ENCODE measurements around the gene RAP1GAP2. TPM values are rescaled to one million over a fixed set of nuclear protein-coding genes. Genes with fewer than 3 reads are reported as not detected.

RAP1GAP2 gene
- total RNA-seq, result 10 to 100 TPM; 26.4 to 92.4 (median 50.7) TPM
- polyA plus RNA-seq, result 10 to 100 TPM; 11.8 to 25.0 (median 17.9) TPM
- long read RNA-seq, donor 1, full-length matches to known transcripts, result 15 of 15 reads
- long read RNA-seq, donor 1, partial matches to known transcripts, result 0 of 15 reads
- long read RNA-seq, donor 1, other reads (novel, unspliced or antisense), result 0 of 15 reads
- long read RNA-seq, donor 2, full-length matches to known transcripts, result 30 of 30 reads
- long read RNA-seq, donor 2, partial matches to known transcripts, result 0 of 30 reads
- long read RNA-seq, donor 2, other reads (novel, unspliced or antisense), result 0 of 30 reads
- long read RNA-seq, donor 3, full-length matches to known transcripts, result 31 of 31 reads
- long read RNA-seq, donor 3, partial matches to known transcripts, result 0 of 31 reads
- long read RNA-seq, donor 3, other reads (novel, unspliced or antisense), result 0 of 31 reads
- long read RNA-seq, donor 4, full-length matches to known transcripts, result 2 of 2 reads
- long read RNA-seq, donor 4, partial matches to known transcripts, result 0 of 2 reads
- long read RNA-seq, donor 4, other reads (novel, unspliced or antisense), result 0 of 2 reads
- long read RNA-seq, donor 5, full-length matches to known transcripts, result 18 of 18 reads
- long read RNA-seq, donor 5, partial matches to known transcripts, result 0 of 18 reads
- long read RNA-seq, donor 5, other reads (novel, unspliced or antisense), result 0 of 18 reads
- long read RNA-seq, donor 6, full-length matches to known transcripts, result 172 of 180 reads
- long read RNA-seq, donor 6, partial matches to known transcripts, result 8 of 180 reads
- long read RNA-seq, donor 6, other reads (novel, unspliced or antisense), result 0 of 180 reads
- long read RNA-seq, donor 7, full-length matches to known transcripts, result 9 of 9 reads
- long read RNA-seq, donor 7, partial matches to known transcripts, result 0 of 9 reads
- long read RNA-seq, donor 7, other reads (novel, unspliced or antisense), result 0 of 9 reads
- long read RNA-seq, donor 8, full-length matches to known transcripts, result 39 of 39 reads
- long read RNA-seq, donor 8, partial matches to known transcripts, result 0 of 39 reads
- long read RNA-seq, donor 8, other reads (novel, unspliced or antisense), result 0 of 39 reads
- long read RNA-seq, donor 9, full-length matches to known transcripts, result 35 of 35 reads
- long read RNA-seq, donor 9, partial matches to known transcripts, result 0 of 35 reads
- long read RNA-seq, donor 9, other reads (novel, unspliced or antisense), result 0 of 35 reads
- long read RNA-seq, donor 10, full-length matches to known transcripts, result 6 of 6 reads
- long read RNA-seq, donor 10, partial matches to known transcripts, result 0 of 6 reads
- long read RNA-seq, donor 10, other reads (novel, unspliced or antisense), result 0 of 6 reads

DNA sequence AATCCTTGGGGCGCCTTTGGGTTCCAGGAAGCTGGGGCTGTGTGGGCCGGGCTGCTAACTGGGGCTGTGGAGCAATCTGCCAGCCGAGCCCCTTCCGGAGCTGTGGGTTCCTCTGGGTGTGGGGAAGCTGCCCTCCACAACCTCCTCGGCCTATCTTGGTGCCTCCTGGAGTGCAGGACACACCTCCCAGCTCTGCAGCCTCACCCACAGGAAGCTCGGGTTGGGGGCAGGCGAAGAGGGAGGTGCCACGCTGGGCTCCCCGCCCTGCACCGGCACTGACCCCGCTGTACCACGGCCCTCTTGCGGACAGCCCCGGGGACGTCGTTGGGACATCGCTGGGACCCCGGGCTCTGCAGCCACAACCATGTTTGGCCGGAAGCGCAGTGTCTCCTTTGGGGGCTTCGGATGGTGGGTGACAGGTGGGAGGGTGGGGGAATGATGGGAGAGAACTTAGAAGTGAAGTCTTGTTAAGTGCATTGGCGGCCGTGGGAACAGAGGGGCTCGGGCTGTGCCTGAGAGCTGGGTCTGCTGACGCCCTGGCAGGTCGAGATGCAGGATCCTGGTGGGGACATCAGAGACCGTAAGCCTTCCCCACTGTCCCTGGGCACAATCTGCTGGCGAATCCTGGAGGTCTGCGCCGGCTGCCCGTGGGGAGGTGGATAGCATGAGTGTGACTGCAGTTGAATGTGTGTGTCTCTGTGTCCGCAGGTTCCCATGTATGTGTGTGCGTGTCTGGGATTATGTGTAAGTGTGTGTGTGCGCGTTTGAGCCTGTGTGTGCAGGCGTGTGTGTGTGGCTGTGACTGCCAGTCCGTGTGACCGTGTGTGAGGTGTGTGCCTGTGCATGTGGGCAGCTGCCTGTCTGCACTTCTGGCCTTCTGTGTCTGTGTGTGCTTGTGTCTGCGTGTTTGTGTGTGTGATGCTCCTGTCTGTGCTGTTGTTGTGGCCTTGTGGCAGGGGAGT is at the start of gene RAP1GAP2:
Gene RAP1GAP2 (plus strand): TSS at position 275 of the 962 bp plus-strand sequence. CDS start 90 bp downstream, at position 365.
- WGBS, 5 donors, result 24 to 52% (median 48%) methylated on average over 21 to 39 of the region's 39 CpGs
- Histone ChIP-seq H3K9me3 (no peaks in the 10 kb centered on the region), H3K27me3 (peaks cover 0 to 41% (median 0%) of the 10 kb centered on the region in 3 donors), H3K27ac (peak within 1 kb of the TSS; percentile 54 to 74 (median 56)), H3K36me3 (no peaks in the 10 kb centered on the region), H3K4me1 (peaks cover 6 to 66% (median 31%) of the 10 kb centered on the region in 4 donors), H3K4me3 (peak within 1 kb of the TSS; percentile 29 to 54 (median 36))
- DNase-seq, result peak; percentile 65 to 69
- TF ChIP-seq POLR2AphosphoS5 (IDR thresholded peaks at IDR 0.05) (peak in 1 of 3 donors; percentile 33), POLR2A (IDR thresholded peaks at IDR 0.05) (no peak)
- intact Hi-C loops (cut with DNase I; ENCODE audit: low total_unique reads), result no loop called here

DNA sequence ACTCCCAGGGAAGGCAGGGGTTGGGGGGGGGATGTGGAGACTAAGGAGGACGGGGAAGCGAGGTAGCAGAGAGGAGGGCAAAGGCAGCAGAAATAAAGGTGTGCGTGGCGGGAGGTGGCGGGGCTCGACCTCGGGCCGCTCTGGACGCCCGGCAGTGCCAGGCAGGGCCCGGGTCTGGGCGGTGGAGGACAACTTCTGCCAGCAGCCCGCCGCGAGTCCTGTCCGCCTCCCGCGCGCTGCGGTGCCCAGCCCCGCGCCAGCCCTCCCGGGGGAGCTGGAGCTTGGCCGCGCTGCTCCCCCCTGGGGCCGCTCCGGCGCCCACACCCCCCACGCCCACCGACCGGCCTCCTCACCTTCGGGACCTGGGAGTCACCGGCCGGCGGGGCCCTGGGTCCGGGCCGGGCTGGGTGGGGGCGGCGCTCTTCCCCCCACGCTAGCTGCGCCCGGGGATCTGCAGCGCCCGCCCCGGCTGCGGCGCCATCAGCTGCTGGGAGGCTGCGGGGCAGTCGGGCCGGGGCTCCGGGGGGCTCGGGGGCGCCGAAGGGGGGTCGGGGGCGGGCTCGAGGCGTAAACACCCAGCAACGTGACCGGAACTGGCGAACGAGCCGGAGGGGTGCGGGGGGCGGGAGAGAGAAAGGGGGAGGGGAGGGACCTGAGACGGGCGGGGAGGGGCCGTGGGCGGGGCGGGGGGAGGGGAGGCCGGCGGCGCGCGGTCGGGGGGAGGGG is 47.0 kb upstream of the RAP1GAP2 start, which contains the start of gene CCDC92B:
Gene CCDC92B (minus strand): TSS at position 595 of the 726 bp plus-strand sequence. CDS start 14,507 bp downstream, outside the sequence.
- intact Hi-C loops (cut with DNase I; ENCODE audit: low total_unique reads), result no loop called here
- Histone ChIP-seq H3K9me3 (no peaks in the 10 kb centered on the region), H3K27me3 (peaks cover 6 to 95% (median 44%) of the 10 kb centered on the region in 3 donors), H3K36me3 (no peaks in the 10 kb centered on the region), H3K27ac (no peak within 1 kb of the TSS), H3K4me1 (peaks cover 4 to 14% (median 11%) of the 10 kb centered on the region in 4 donors), H3K4me3 (peak within 1 kb of the TSS; percentile 19 to 35 (median 34))
- no peak for TF ChIP-seq CTCF (IDR thresholded peaks at IDR 0.05)
- no peak for TF ChIP-seq EP300 (IDR thresholded peaks at IDR 0.05)
- TF ChIP-seq POLR2AphosphoS5 (IDR thresholded peaks at IDR 0.05), result no peak
- TF ChIP-seq POLR2A (IDR thresholded peaks at IDR 0.05), result no peak
- DNase-seq, result no peak
- 3 to 8% (median 4%) methylated on average over 19 to 71 of the region's 76 CpGs for WGBS, 5 donors

GRCh38 chr17:2749784-2750181 is 46.5 kb upstream of the RAP1GAP2 start:
- Histone ChIP-seq H3K9me3 (no peaks in the 10 kb centered on the region), H3K4me3 (peak overlapping the region; percentile 19 to 35 (median 34)), H3K27me3 (peaks cover 6 to 95% (median 44%) of the 10 kb centered on the region in 3 donors), H3K36me3 (no peaks in the 10 kb centered on the region), H3K27ac (no peak overlapping the region), H3K4me1 (peaks cover 4 to 14% (median 11%) of the 10 kb centered on the region in 4 donors)
- intact Hi-C loops (cut with DNase I; ENCODE audit: low total_unique reads), result no loop called here
- no peak for TF ChIP-seq POLR2A (IDR thresholded peaks at IDR 0.05)
- TF ChIP-seq CTCF (IDR thresholded peaks at IDR 0.05), result no peak
- TF ChIP-seq EP300 (IDR thresholded peaks at IDR 0.05), result no peak
- TF ChIP-seq POLR2AphosphoS5 (IDR thresholded peaks at IDR 0.05), result peak in 1 of 3 donors; percentile 67
- DNase-seq, result peak; percentile 78 to 94
- WGBS, 5 donors, result 1 to 2% (median 1%) methylated on average over 11 to 35 of the region's 35 CpGs
